CD14-positive monocyte (primary cell): Measurements from ENCODE around the gene ICAM2. TPM values are rescaled to one million over a fixed set of nuclear protein-coding genes. Genes with fewer than 3 reads are reported as not detected.
"Not testable (repeated sequence)": the region's sequence is repeated elsewhere in the genome, so short reads cannot be mapped to it uniquely, and the experiment has no call there.

Source experiments
- DNase-seq, 3 donors: peaks; one replicate each; pipeline ENCODE4 v3.0.0-alpha.2; 2011 to 2022
- H2AFZ ChIP-seq: 2 replicates; pipeline ENCODE4 v1.6.0; 2012; ENCODE audit warnings: mild to moderate bottlenecking, low read depth, low read length, inconsistent platforms; ENCODE audit not compliant: insufficient read depth, poor library complexity, severe bottlenecking
- H3K27ac ChIP-seq, 2 donors: 1 replicate in 1 of 2; 2 replicates in 1 of 2; pipeline ENCODE4 v1.5.1; 2012 to 2013; ENCODE audit warnings: low read length in 2 of 2, control low read depth in 1 of 2, inconsistent platforms in 1 of 2, low read depth in 1 of 2, mild to moderate bottlenecking in 1 of 2
- H3K27me3 ChIP-seq, 2 donors: one replicate each; pipeline versions ENCODE4 v1.6.0 to v1.6.1; 2011 to 2013; ENCODE audit warnings: low read length in 2 of 2; ENCODE audit not compliant: control insufficient read depth in 2 of 2, insufficient read depth in 2 of 2
- H3K36me3 ChIP-seq, 2 donors: replicated peaks in 1 of 2; 1 replicate in 1 of 2; 2 replicates in 1 of 2; pipeline versions ENCODE4 v1.5.1 to v1.6.1; 2012 to 2013; ENCODE audit warnings: low read length in 2 of 2, control low read depth in 1 of 2, inconsistent platforms in 1 of 2, mild to moderate bottlenecking in 1 of 2; ENCODE audit not compliant: insufficient read depth in 2 of 2, control insufficient read depth in 1 of 2
- H3K4me1 ChIP-seq, 2 donors: 1 replicate in 1 of 2; 2 replicates in 1 of 2; pipeline versions ENCODE4 v1.5.1 to v1.6.1; 2012 to 2013; ENCODE audit warnings: low read length in 2 of 2, control low read depth in 1 of 2, inconsistent platforms in 1 of 2, mild to moderate bottlenecking in 1 of 2, moderate library complexity in 1 of 2; ENCODE audit not compliant: insufficient read depth in 2 of 2, control insufficient read depth in 1 of 2
- H3K4me2 ChIP-seq: replicated peaks from 2 replicates; pipeline ENCODE3; 2012; ENCODE audit warnings: low read length, moderate library complexity, mild to moderate bottlenecking; ENCODE audit not compliant: poor library complexity, severe bottlenecking; ENCODE audit errors: extremely low read depth
- H3K4me3 ChIP-seq, 3 experiments: fragments of 200-600 bp in 1 of 3; sonication (generic) in 1 of 3; replicated peaks in 1 of 3; 1 replicate in 2 of 3; 2 replicates in 1 of 3; pipeline ENCODE4 v1.5.1; 2011 to 2013; ENCODE audit warnings: low read length in 3 of 3, mild to moderate bottlenecking in 3 of 3, control low read depth in 2 of 3, low read depth in 2 of 3, inconsistent platforms in 1 of 3, moderate library complexity in 1 of 3
- H3K79me2 ChIP-seq: 2 replicates; pipeline ENCODE4 v1.6.0; 2012; ENCODE audit warnings: mild to moderate bottlenecking, control low read depth, inconsistent platforms, low read length, moderate library complexity; ENCODE audit not compliant: insufficient read depth
- H3K9ac ChIP-seq: 2 replicates; pipeline ENCODE4 v1.6.0; 2017; ENCODE audit warnings: low read length, mild to moderate bottlenecking; ENCODE audit not compliant: insufficient read depth, poor library complexity, severe bottlenecking
- H3K9me3 ChIP-seq, 2 donors: replicated peaks in 1 of 2; 1 replicate in 1 of 2; 2 replicates in 1 of 2; pipeline versions ENCODE4 v1.5.1 to v1.6.1; 2012 to 2013; ENCODE audit warnings: low read length in 2 of 2, control low read depth in 1 of 2; ENCODE audit not compliant: control insufficient read depth in 1 of 2, insufficient read depth in 1 of 2
- H4K20me1 ChIP-seq: 2 replicates; pipeline ENCODE4 v1.6.0; 2012; ENCODE audit warnings: mild to moderate bottlenecking, low read length, control low read depth, moderate library complexity; ENCODE audit not compliant: insufficient read depth
- H3K27ac Mint-ChIP-seq, 7 donors: one replicate each; pipeline ENCODE4 v1.8.0; 2020; ENCODE audit warnings: mild to moderate bottlenecking in 7 of 7, mixed read lengths in 7 of 7, moderate library complexity in 6 of 7, inconsistent platforms in 2 of 7
- H3K27me3 Mint-ChIP-seq, 3 donors: one replicate each; pipeline ENCODE4 v1.8.0; 2021 to 2022; ENCODE audit warnings: low read depth in 3 of 3, mild to moderate bottlenecking in 3 of 3, mixed read lengths in 3 of 3, moderate library complexity in 3 of 3, inconsistent platforms in 1 of 3
- H3K36me3 Mint-ChIP-seq, 2 donors: one replicate each; pipeline ENCODE4 v1.8.0; 2020; ENCODE audit warnings: mixed read lengths in 2 of 2, inconsistent platforms in 1 of 2, mild to moderate bottlenecking in 1 of 2
- H3K4me1 Mint-ChIP-seq: one replicate; pipeline ENCODE4 v1.8.0; 2020; ENCODE audit warnings: mild to moderate bottlenecking, mixed read lengths
- H3K4me3 Mint-ChIP-seq, 2 donors: one replicate each; pipeline ENCODE4 v1.8.0; 2020; ENCODE audit warnings: mild to moderate bottlenecking in 2 of 2, mixed read lengths in 2 of 2, moderate library complexity in 1 of 2
- H3K9me3 Mint-ChIP-seq, 7 donors: one replicate each; pipeline ENCODE4 v1.8.0; 2020 to 2022; ENCODE audit warnings: mixed read lengths in 7 of 7, mild to moderate bottlenecking in 6 of 7, moderate library complexity in 6 of 7, inconsistent platforms in 2 of 7
- WGBS: methylation state at CpG from one replicate; pipeline ENCODE4 v1.1.5; 2013; ENCODE audit warnings: missing lambda C conversion rate; ENCODE audit not compliant: insufficient coverage; 5-methylcytosine and 5-hydroxymethylcytosine counted together
- intact Hi-C, 2 donors: fragments of 100-400 bp; cut with micrococcal nuclease; formaldehyde crosslinking; loops; one replicate each; pipeline versions ENCODE4 v1.15.0 to v1.15.1; 2023
- polyA plus RNA-seq, 3 donors: library from polyadenylated mRNA; depleted of rRNA in 1 of 3; unstranded in 2 of 3; stranded (reverse) in 1 of 3; fragments of 300-500 nt in 2 of 3; fragments of >200 nt in 1 of 3; fragmentation: Illumina TruSeq in 2 of 3; gene quantifications; 1 replicate in 2 of 3; 2 replicates in 1 of 3; pipeline ENCODE4 v1.2.3, GENCODE V29; 2012 to 2021
- TF ChIP-seq, protein P1 (sequence below): fragments of 200-600 bp; IDR thresholded peaks from one replicate; pipeline ENCODE4 v1.8.0; 2022; ENCODE audit warnings: antibody characterized with exemption, mild to moderate bottlenecking

ICAM2 gene
- polyA plus RNA-seq, 3 donors: 111 to 186 (median 174) TPM

DNA sequence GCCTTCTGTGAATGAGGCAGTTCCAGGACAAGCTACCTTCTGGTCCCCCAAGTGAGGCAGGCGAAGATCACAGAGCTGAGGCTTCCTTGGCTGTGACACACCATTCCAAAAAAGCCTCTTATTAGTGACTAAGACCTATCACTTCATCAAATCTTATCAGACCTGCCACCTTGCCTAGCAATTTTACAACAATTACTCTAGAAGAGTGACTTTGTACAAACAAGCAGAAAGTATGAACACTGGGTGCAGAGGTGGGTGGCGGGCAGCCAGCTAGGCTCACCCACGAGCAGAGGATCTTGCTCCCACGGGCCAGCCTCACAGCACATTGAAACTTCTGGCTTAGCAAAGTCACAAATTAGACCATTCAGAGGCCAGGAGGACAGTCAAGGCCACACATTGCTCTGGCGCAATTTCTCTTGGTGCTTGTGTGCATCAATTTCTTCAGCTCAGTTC, 2.2 kb upstream of the ICAM2 start:
- no peak overlapping the region for H3K4me3 Mint-ChIP-seq
- Histone ChIP-seq H3K9me3 (no peaks in the 10 kb centered on the region), H3K4me1 (peaks cover 41 to 48% of the 10 kb centered on the region in 2 donors), H4K20me1 (no peaks in the 10 kb centered on the region), H3K4me3 (no peak overlapping the region), H3K27me3 (no peaks in the 10 kb centered on the region), H3K27ac (no peak overlapping the region), H3K36me3 (no peaks in the 10 kb centered on the region), H2AFZ (no peak overlapping the region), H3K9ac (no peak overlapping the region), H3K79me2 (peaks cover 29% of the 10 kb centered on the region), H3K4me2 (no peak overlapping the region)
- peaks cover 0 to 5% (median 3%) of the 10 kb centered on the region in 3 donors for H3K27me3 Mint-ChIP-seq
- WGBS: 71% methylated on average over 5 of the region's 5 CpGs
- H3K36me3 Mint-ChIP-seq: no peaks in the 10 kb centered on the region
- no peak for DNase-seq
- TF ChIP-seq, protein P1, sequence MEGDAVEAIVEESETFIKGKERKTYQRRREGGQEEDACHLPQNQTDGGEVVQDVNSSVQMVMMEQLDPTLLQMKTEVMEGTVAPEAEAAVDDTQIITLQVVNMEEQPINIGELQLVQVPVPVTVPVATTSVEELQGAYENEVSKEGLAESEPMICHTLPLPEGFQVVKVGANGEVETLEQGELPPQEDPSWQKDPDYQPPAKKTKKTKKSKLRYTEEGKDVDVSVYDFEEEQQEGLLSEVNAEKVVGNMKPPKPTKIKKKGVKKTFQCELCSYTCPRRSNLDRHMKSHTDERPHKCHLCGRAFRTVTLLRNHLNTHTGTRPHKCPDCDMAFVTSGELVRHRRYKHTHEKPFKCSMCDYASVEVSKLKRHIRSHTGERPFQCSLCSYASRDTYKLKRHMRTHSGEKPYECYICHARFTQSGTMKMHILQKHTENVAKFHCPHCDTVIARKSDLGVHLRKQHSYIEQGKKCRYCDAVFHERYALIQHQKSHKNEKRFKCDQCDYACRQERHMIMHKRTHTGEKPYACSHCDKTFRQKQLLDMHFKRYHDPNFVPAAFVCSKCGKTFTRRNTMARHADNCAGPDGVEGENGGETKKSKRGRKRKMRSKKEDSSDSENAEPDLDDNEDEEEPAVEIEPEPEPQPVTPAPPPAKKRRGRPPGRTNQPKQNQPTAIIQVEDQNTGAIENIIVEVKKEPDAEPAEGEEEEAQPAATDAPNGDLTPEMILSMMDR: no peak
- H3K9me3 Mint-ChIP-seq: peaks cover 0 to 2% (median 0%) of the 10 kb centered on the region in 7 donors
- intact Hi-C loops: loop anchor here in 1 of 2 donors (10.0 kb wide), 1 partner anchor 108 kb away; the partner anchor contains the start of genes CSHL1 and GH1
- H3K4me1 Mint-ChIP-seq: peaks cover 48% of the 10 kb centered on the region
- H3K27ac Mint-ChIP-seq: peak overlapping the region in 6 of 7 donors; percentile 47 to 100 (median 82)

DNA sequence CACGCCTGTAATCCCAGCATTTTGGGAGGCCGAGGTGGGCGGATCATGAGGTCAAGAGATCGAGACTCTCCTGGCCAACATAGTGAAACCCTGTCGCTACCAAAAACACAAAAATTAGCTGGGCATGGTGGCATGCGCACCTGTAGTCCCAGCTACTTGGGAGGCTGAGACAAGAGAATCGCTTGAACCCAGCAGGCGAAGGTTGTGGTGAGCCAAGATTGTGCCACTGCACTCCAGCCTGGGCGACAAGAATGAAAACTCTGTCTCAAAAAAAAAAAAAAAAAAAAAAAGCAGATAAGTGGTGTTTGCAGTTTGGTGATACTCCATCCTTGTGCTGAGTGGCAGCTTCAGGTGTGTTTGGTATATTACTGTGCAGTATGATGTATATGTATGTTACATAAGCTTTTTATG, 877 bp downstream of the ICAM2 start:
- TF ChIP-seq, protein P1: peak; percentile 6
- H3K4me1 Mint-ChIP-seq: peaks cover 61% of the 10 kb centered on the region
- H4K20me1 ChIP-seq, DNase-seq, H3K36me3 Mint-ChIP-seq, H3K9me3 ChIP-seq, H3K9me3 Mint-ChIP-seq, H2AFZ ChIP-seq, H3K36me3 ChIP-seq, H3K27me3 Mint-ChIP-seq, intact Hi-C loops, H3K27me3 ChIP-seq: not testable (repeated sequence)
- H3K9ac ChIP-seq: peak overlapping the region; percentile 88
- H3K4me3 ChIP-seq: peak overlapping the region; percentile 71 to 83 (median 74)
- 68% methylated on average over 8 of the region's 9 CpGs for WGBS
- H3K4me3 Mint-ChIP-seq: peak overlapping the region; percentile 92 to 99
- H3K27ac ChIP-seq: peak overlapping the region; percentile 97 to 100
- H3K79me2 ChIP-seq: peaks cover 58% of the 10 kb centered on the region
- H3K4me1 ChIP-seq: peaks cover 51 to 66% of the 10 kb centered on the region in 2 donors
- peak overlapping the region; percentile 98 to 100 (median 99) for H3K27ac Mint-ChIP-seq
- H3K4me2 ChIP-seq: peak overlapping the region; percentile 83
